GM10248 (cell line): Measurements from ENCODE around the gene GRID1.

Experiments used
- CTCF ChIA-PET: fragments of 300-600 bp; sonication (Branson Sonifier 250); formaldehyde crosslinking; extraction: SDS; loops from one replicate; lab custom pipeline; 2021; ENCODE audit warnings: antibody characterized with exemption; lab: Yijun Ruan, JAX
- POLR2A ChIA-PET: fragments of 350-650 bp; sonication (Branson Sonifier 250); formaldehyde crosslinking; extraction: SDS; loops from one replicate; lab custom pipeline; 2020; ENCODE audit warnings: antibody characterized with exemption; lab: Yijun Ruan, JAX
- DNase-seq: peaks from one replicate; pipeline ENCODE4 v3.0.0; 2012; ENCODE audit errors: extremely low spot score
- CTCF ChIP-seq: IDR thresholded peaks from 2 replicates; pipeline ENCODE4 v1.5.1; 2012; ENCODE audit warnings: mild to moderate bottlenecking, low read depth; ENCODE audit errors: extremely low read depth, missing control alignments, control extremely low read depth

The GRID1 gene

GRCh38 chr10:86306628-86307278 is 59.8 kb downstream of the GRID1 start:
- no peak for TF ChIP-seq CTCF
- CTCF ChIA-PET = interaction anchor here (1.0 kb wide), 1 partner anchor 10 kb away, joined by 4 read pairs; no protein-coding TSS in a partner anchor
- POLR2A ChIA-PET = no interaction called here
- no peak for DNase-seq

DNA sequence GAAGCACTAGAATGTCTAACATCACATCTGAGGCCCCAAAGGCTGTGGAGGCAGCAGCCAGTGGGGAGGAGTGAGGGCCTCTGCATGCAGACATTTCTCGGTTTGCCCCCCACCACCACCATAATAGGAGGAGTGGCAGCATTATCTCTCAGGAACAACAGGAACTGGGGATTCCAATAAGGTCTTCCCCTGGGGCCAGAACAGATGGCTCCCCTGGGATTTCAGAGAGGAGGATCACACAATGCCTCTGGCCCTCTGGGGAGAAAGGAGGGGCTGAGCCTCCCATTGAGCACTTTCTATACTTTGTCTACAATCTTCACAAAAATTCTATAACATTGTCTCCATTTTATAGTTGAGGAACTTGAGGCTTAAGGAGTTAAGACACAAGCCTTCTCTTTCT is 61.1 kb downstream of the GRID1 start:
- POLR2A ChIA-PET = no interaction called here

DNA sequence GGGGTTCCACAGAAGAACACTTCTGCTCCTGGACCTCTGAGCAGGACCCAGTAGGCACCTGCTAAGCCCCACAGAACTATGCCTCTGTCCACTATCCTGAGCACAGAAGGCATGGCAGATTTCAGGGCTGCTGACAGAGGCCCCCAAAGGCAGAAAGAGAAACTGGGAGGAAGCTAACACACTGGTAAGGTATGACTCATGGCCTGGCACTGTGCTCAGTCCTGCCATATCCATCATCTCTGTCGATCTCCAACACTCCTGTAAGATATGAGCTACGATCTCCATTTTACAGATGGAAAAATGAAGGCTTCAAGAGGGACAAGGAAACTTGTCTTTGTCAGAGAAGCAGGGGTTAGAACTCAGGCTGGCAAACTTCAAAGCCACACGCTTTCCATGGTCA is 62.2 kb downstream of the GRID1 start:
- ChIA-PET CTCF (no interaction called here), POLR2A (no interaction called here)
- no peak for DNase-seq
- TF ChIP-seq CTCF = no peak

More for the DNA sequence above, 61.1 kb downstream of the GRID1 start:
- TF ChIP-seq CTCF = no peak
- DNase-seq = no peak
- CTCF ChIA-PET = interaction anchor here (1.0 kb wide), 1 partner anchor 12 kb away, joined by 4 read pairs; no protein-coding TSS in a partner anchor

DNA sequence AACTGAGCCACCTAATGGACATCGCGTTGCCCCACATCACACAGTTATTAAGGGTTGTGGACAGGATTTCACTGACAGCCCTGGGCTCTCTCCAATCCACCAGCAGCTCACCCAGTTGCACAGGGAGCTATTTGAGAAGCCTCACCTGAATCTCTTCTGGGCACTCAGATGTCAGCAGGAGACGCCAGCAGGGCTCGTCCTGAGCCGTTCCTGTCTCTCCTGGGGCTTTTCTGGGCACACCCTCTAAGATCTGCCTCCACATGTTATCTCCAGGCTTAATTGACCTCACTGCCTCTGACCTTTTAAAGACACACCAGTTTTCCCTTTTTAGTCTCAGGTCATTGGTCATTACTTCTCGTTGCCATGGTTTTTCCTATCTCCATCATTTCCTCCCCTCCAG is 63.0 kb downstream of the GRID1 start:
- ChIA-PET CTCF (no interaction called here), POLR2A (no interaction called here)
- TF ChIP-seq CTCF = no peak
- no peak for DNase-seq

DNA sequence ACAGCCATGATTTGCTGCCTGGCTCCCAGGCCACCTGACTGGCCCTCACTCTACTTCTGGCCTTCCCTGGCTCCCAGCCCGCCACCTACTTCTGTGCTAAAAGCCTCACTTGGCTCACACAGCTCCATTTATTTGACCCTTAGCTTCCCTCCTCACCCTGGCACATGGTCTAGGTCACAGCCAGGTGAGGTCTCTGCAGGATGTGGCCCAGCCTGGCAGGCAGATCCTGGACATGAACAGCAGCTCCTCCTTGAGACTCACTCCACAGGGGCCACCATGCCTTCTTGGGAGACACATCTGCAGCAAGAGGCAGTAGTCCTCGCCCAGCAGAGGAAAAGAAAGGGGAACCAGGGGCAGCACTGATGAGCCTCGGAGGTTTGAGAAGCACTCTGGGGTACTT is 64.6 kb downstream of the GRID1 start:
- ChIA-PET CTCF (no interaction called here), POLR2A (no interaction called here)
- no peak for DNase-seq
- TF ChIP-seq CTCF = no peak

- POLR2A ChIA-PET = no interaction called here
Observed at GRCh38 chr10:86300931-86301830, 65.4 kb downstream of the GRID1 start.

More at GRCh38 chr10:86300931-86301830, 65.4 kb downstream of the GRID1 start:
- TF ChIP-seq CTCF = no peak
- CTCF ChIA-PET = interaction anchor here (1.4 to 1.5 kb wide), 3 partner anchors 9 to 284 kb away, joined by 3 to 5 read pairs (median 4); no protein-coding TSS in a partner anchor
- no peak for DNase-seq
